Measurements from ENCODE around the gene PDZD7.

The PDZD7 gene

DNA sequence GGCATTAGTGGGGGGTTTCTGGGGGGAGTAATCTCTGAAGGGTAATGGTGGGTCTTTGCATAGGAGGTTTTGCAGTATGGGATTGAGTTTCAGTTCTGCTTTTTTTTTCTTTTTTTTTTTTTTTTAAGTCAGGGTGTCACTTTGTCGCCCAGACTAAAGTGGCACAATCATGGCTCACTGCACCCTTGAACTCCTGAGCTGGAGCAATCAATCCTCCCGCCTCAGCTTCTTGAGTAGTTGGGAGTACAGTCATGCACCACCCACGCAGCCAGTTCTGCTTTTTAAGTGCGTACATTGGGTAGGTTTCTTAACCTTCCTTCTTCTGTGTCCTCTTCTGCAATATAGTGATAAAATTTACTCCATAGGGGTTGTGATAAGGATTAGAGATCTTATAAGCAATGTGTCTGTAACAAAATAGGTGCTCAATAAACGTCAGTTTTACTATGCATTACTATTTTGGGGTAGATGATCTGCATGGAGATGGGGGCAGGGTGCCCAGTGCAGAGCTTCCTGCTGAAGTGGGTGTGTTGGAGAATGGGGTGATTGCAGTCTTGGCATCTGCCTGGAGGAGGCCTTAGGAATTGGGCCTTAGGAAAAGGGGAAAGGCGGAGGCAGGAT lies 40.4 kb upstream of the PDZD7 start:
- no peaks in the 10 kb centered on the region for H3K36me3 ChIP-seq (ENCODE audit: insufficient read depth, insufficient read length, low read length)
- no peak overlapping the region for H3K4me3 ChIP-seq (ENCODE audit: insufficient read length, low read depth)
- DNase-seq (ENCODE audit: low read depth, low spot score), result no peak
- H3K9ac ChIP-seq (ENCODE audit: insufficient read length, low read depth), result no peak overlapping the region
- H3K27me3 ChIP-seq (ENCODE audit: insufficient read depth, insufficient read length), result peaks cover 14% of the 10 kb centered on the region
- H3K4me1 ChIP-seq (ENCODE audit: insufficient read depth, insufficient read length), result peaks cover 10% of the 10 kb centered on the region
- no peaks in the 10 kb centered on the region for H3K9me3 ChIP-seq (ENCODE audit: insufficient read depth, low read length)
- TF ChIP-seq ZNF274 (IDR thresholded peaks at IDR 0.05; ENCODE audit: low read depth, low read length), result no peak

- no peak for TF ChIP-seq SUZ12 (IDR thresholded peaks at IDR 0.05; ENCODE audit: extremely low read depth, insufficient read depth, insufficient read length)
- TF ChIP-seq YY1 (IDR thresholded peaks at IDR 0.05; ENCODE audit: insufficient read depth, insufficient read length), result no peak
- TF ChIP-seq ZNF274 (IDR thresholded peaks at IDR 0.05; ENCODE audit: low read depth, low read length), result no peak
- Histone ChIP-seq H3K4me1 (ENCODE audit: insufficient read depth, insufficient read length) (peaks cover 8% of the 10 kb centered on the region), H3K36me3 (ENCODE audit: insufficient read depth, insufficient read length, low read length) (no peaks in the 10 kb centered on the region), H3K4me3 (ENCODE audit: insufficient read length, low read depth) (no peak overlapping the region), H3K27me3 (ENCODE audit: insufficient read depth, insufficient read length) (peaks cover 25% of the 10 kb centered on the region), H3K9ac (ENCODE audit: insufficient read length, low read depth) (no peak overlapping the region), H3K9me3 (ENCODE audit: insufficient read depth, low read length) (no peaks in the 10 kb centered on the region)
- DNase-seq (ENCODE audit: low read depth, low spot score), result no peak
Measured at GRCh38 chr10:101070098-101070497, 39.2 kb upstream of the PDZD7 start.

- no peak overlapping the region for H3K4me3 ChIP-seq (ENCODE audit: insufficient read length, low read depth)
- TF ChIP-seq ZNF274 (IDR thresholded peaks at IDR 0.05; ENCODE audit: low read depth, low read length) (no peak), SUZ12 (IDR thresholded peaks at IDR 0.05; ENCODE audit: extremely low read depth, insufficient read depth, insufficient read length) (no peak), YY1 (IDR thresholded peaks at IDR 0.05; ENCODE audit: insufficient read depth, insufficient read length) (no peak)
- no peak overlapping the region for H3K9ac ChIP-seq (ENCODE audit: insufficient read length, low read depth)
- H3K4me1 ChIP-seq (ENCODE audit: insufficient read depth, insufficient read length), result peaks cover 10% of the 10 kb centered on the region
- H3K36me3 ChIP-seq (ENCODE audit: insufficient read depth, insufficient read length, low read length), result no peaks in the 10 kb centered on the region
- H3K9me3 ChIP-seq (ENCODE audit: insufficient read depth, low read length), result no peaks in the 10 kb centered on the region
- DNase-seq (ENCODE audit: low read depth, low spot score), result no peak
- peaks cover 32% of the 10 kb centered on the region for H3K27me3 ChIP-seq (ENCODE audit: insufficient read depth, insufficient read length)
Measured at GRCh38 chr10:101069441-101069840, 38.5 kb upstream of the PDZD7 start.

DNA sequence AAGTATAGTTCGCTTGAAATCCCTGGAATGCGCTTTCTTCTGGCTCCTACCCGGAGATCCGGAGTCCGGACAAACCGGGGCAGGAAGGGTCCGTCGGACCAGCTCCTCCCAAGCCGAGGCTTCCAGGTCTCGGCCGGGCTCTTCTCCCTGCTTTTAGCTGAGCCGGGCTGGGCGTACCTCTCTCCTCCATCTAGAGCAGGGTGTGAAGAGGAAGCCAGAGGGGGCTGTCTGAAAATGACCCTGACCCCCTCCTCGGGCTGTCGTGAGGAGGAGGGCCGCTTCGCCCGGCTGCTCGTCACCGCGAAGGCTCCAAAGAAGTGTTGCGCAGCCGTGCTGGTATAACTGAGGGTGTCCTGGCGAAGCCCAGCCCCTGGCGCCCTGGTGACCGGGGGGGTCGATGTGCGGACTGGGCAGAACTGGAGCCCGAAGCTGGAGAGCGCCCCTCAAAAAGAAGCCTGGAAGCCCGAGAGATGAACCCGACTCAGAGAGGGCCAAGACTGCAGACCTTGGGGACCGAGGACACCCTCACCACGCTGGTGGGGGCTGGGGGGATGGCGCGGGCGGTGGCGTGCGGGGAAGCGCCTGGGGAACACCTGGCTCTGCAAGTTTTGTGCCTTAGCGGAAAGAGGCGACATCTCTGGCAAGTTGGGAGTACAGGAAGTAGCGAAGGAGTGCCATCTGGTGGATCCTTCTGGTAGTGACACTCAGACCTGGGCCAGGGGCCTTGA lies 36.6 kb upstream of the PDZD7 start:
- Histone ChIP-seq H3K9me3 (ENCODE audit: insufficient read depth, low read length) (no peaks in the 10 kb centered on the region; the same call in 1 of the 2 replicates), H3K36me3 (ENCODE audit: insufficient read depth, insufficient read length, low read length) (no peaks in the 10 kb centered on the region), H3K27me3 (ENCODE audit: insufficient read depth, insufficient read length) (peaks cover 43% of the 10 kb centered on the region), H3K4me1 (ENCODE audit: insufficient read depth, insufficient read length) (peaks cover 14% of the 10 kb centered on the region), H3K4me3 (ENCODE audit: insufficient read length, low read depth) (peak overlapping the region; percentile 53), H3K9ac (ENCODE audit: insufficient read length, low read depth) (peak overlapping the region; percentile 80)
- TF ChIP-seq ZNF274 (IDR thresholded peaks at IDR 0.05; ENCODE audit: low read depth, low read length) (no peak), YY1 (IDR thresholded peaks at IDR 0.05; ENCODE audit: insufficient read depth, insufficient read length) (no peak), SUZ12 (IDR thresholded peaks at IDR 0.05; ENCODE audit: extremely low read depth, insufficient read depth, insufficient read length) (no peak)
- no peak for DNase-seq (ENCODE audit: low read depth, low spot score)

DNA sequence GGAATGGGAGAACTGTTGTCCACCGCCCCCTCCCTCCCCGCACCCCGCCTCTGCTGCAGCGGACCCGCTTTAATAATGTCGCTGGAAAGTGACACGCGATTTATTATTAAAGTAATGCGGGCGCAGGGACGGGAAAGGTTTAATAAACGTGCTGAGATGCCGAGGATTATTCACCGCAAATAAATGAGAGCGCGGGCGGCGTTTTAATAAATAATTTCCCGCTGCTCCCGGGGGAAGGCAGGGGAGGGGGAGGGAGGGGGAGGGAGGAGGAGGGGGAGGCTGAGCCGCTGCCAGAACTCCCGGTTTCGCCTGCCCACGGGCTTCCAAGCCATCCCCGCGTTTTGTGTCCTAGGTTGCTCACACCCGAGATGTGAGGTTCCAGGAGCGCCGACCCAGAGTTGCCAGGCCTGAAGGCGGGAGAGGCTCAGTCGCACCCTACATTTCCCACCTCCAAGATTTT lies 36.0 kb upstream of the PDZD7 start:
- H3K27me3 ChIP-seq (ENCODE audit: insufficient read depth, insufficient read length), result peaks cover 49% of the 10 kb centered on the region
- no peak for DNase-seq (ENCODE audit: low read depth, low spot score)
- peaks cover 14% of the 10 kb centered on the region for H3K4me1 ChIP-seq (ENCODE audit: insufficient read depth, insufficient read length)

GRCh38 chr10:101066146-101066895 lies 35.4 kb upstream of the PDZD7 start:
- Histone ChIP-seq H3K27me3 (ENCODE audit: insufficient read depth, insufficient read length) (peaks cover 53% of the 10 kb centered on the region), H3K36me3 (ENCODE audit: insufficient read depth, insufficient read length, low read length) (no peaks in the 10 kb centered on the region), H3K4me1 (ENCODE audit: insufficient read depth, insufficient read length) (peaks cover 14% of the 10 kb centered on the region), H3K9ac (ENCODE audit: insufficient read length, low read depth) (peak overlapping the region; percentile 67), H3K9me3 (ENCODE audit: insufficient read depth, low read length) (no peaks in the 10 kb centered on the region; the same call in 1 of the 2 replicates), H3K4me3 (ENCODE audit: insufficient read length, low read depth) (peak overlapping the region; percentile 53)
- no peak for DNase-seq (ENCODE audit: low read depth, low spot score)
- TF ChIP-seq YY1 (IDR thresholded peaks at IDR 0.05; ENCODE audit: insufficient read depth, insufficient read length) (no peak), ZNF274 (IDR thresholded peaks at IDR 0.05; ENCODE audit: low read depth, low read length) (no peak), SUZ12 (IDR thresholded peaks at IDR 0.05; ENCODE audit: extremely low read depth, insufficient read depth, insufficient read length) (no peak)

More for the DNA sequence above, 36.0 kb upstream of the PDZD7 start:
- Histone ChIP-seq H3K9ac (ENCODE audit: insufficient read length, low read depth) (peak overlapping the region; percentile 80), H3K4me3 (ENCODE audit: insufficient read length, low read depth) (peak overlapping the region; percentile 53), H3K36me3 (ENCODE audit: insufficient read depth, insufficient read length, low read length) (no peaks in the 10 kb centered on the region), H3K9me3 (ENCODE audit: insufficient read depth, low read length) (no peaks in the 10 kb centered on the region; the same call in 1 of the 2 replicates)
- TF ChIP-seq ZNF274 (IDR thresholded peaks at IDR 0.05; ENCODE audit: low read depth, low read length) (no peak), YY1 (IDR thresholded peaks at IDR 0.05; ENCODE audit: insufficient read depth, insufficient read length) (no peak), SUZ12 (IDR thresholded peaks at IDR 0.05; ENCODE audit: extremely low read depth, insufficient read depth, insufficient read length) (no peak)
